Measurements from ENCODE around the gene NKX2-3. TPM values are rescaled to one million over a fixed set of nuclear protein-coding genes. Genes with fewer than 3 reads are reported as not detected.

Gene NKX2-3
- total RNA-seq, 2 experiments from 2014 or later = not detected

DNA sequence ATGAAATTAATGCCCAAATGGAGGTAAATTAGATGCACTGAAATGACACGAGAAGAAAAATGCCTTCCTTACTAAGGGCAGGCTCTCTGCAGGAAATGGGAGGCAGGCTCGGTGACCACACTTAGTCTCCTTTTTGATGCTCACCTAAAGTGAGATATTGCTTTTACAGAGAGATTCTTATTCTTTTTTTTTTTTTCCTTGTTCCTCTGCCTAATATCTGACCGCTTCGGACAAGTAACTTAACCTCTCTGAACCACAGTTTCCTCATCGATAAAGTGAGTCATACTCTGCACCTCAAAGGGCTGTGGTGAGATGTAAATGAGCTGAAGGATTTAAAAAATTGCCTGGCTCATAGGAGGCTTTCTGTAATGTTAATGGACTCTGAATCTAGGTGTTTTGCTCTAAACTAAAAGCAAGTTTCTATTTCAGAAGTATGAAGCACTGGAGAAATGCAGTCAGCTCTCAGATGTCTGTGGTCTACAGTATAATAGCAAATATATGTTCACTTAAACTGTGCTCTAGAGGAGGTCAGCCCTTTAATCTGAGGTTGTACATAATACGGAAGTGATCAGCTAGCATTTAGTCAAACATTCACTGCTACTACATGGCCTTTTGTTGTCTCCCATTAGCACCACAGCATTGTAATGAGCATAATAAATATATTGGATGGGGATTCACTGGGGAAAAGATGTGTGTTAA lies 23.2 kb downstream of the NKX2-3 start:
- CTCF ChIA-PET = interaction anchor here (0.8 to 1.3 kb wide), 2 partner anchors 22 to 147 kb away, joined by 3 read pairs; no protein-coding TSS in a partner anchor
- intact Hi-C loops (cut with micrococcal nuclease) = no loop called here
- H3K27ac Mint-ChIP-seq = no peak overlapping the region

DNA sequence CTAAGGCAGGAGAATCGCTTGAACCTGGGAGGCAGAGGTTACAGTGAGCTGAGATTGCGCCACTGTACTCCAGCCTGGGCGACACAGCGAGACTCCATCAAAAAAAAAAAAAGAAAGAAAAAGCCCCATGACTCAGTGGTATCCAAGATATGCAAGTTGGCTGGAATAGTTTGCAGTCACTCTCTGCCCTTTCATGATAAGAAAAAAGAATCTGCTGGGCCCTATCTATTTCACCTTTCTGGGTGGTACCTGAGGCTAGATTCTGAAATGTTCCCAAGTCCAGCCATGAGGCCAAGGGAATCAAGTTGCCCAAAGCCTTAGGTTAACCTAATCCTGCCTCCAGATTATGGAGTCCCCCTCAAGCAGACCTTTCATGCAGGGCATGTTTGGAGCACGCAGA lies 24.3 kb downstream of the NKX2-3 start:
- no peak for DNase-seq
- Mint-ChIP-seq H3K27me3 (ENCODE audit: low read depth) (peaks cover 29% of the 10 kb centered on the region), H3K36me3 (ENCODE audit: low read depth) (no peaks in the 10 kb centered on the region), H3K9me3 (no peaks in the 10 kb centered on the region), H3K4me1 (ENCODE audit: low read depth) (peaks cover 3% of the 10 kb centered on the region), H3K27ac (no peak overlapping the region), H3K4me3 (no peak overlapping the region)
- intact Hi-C loops (cut with micrococcal nuclease) = no loop called here
- CTCF ChIA-PET = interaction anchor here (0.7 to 4.4 kb wide), 4 partner anchors 54 to 126 kb away, joined by 3 to 53 read pairs (median 4); partner anchors contain the start of genes ENTPD7 and GOT1

More for the DNA sequence above, 23.2 kb downstream of the NKX2-3 start:
- H3K9me3 Mint-ChIP-seq = no peaks in the 10 kb centered on the region
- peaks cover 31% of the 10 kb centered on the region for H3K27me3 Mint-ChIP-seq (ENCODE audit: low read depth)
- no peak for DNase-seq
- no peak overlapping the region for H3K4me3 Mint-ChIP-seq
- peaks cover 3% of the 10 kb centered on the region for H3K4me1 Mint-ChIP-seq (ENCODE audit: low read depth)
- H3K36me3 Mint-ChIP-seq (ENCODE audit: low read depth) = no peaks in the 10 kb centered on the region

DNA sequence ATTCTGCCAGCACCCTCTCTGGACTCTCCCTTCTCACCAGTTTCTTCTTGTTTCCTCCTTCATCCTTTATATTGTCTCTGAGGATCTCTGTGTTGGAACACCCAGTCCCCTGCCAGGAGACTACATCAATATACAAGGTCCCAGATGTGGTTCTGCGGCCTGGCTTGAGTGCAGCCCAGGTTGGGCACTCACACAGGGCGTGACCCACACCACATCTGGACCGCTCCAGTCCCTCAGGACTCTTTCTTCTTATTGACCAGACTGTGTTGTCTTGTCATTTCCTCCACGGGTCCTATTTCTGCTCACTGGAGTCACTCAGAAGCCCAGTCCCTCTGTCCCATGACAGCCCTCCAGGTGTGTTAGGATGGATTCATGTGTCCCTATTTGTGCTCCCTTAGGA lies 26.0 kb downstream of the NKX2-3 start:
- CTCF ChIA-PET = interaction anchor here (0.7 to 4.4 kb wide), 8 partner anchors 10 to 167 kb away, joined by 3 to 53 read pairs (median 4); no protein-coding TSS in a partner anchor
- peaks cover 33% of the 10 kb centered on the region for H3K27me3 Mint-ChIP-seq (ENCODE audit: low read depth)
- intact Hi-C loops (cut with micrococcal nuclease) = loop anchor here (2.0 kb wide), 1 partner anchor 166 kb away; no protein-coding TSS in a partner anchor

DNA sequence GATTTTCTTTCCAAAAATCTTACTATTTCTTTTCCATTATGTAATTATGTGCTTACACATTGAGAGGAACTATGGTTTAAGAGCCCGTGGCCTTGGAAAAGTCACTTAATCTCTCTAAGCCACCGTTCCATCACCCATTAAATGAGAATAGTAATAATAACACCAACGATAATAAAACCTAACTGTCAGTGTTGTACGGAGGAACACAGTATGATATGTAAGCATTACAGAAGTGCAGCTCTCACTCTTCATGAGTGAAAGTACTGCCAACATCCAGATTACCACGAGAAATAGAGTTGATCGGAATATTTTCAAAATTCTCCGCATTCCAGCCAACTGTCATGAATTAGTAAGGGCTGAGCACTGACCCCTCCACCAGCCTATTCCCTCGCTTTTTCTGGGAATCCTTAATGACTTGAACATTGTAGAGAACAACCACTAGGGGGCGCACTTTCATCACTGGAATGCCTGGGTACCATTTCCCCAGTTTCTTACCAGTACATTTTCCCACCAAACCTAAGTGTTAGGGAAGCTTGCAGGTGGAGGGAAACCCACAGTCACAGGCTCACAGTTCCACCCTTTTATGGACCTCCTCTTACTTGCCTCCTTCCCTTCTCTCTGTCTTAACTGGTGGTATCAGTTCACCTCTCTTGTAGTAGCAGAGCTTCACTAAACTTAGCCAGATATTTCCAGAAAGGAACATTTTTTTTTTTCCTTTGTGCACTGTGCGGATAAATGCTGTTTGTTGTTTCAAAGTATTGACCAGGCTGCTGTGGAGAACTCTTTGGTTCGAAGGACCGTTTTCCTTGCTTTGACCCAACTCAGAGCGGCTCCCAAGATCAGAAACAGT lies 27.8 kb downstream of the NKX2-3 start:
- intact Hi-C loops (cut with micrococcal nuclease) = loop anchor here (1.0 kb wide), 2 partner anchors 52 to 151 kb away; no protein-coding TSS in a partner anchor
- CTCF ChIA-PET = interaction anchor here (0.6 to 4.4 kb wide), 27 partner anchors 8 to 1092 kb away, joined by 3 to 53 read pairs (median 4); no protein-coding TSS in a partner anchor
- Mint-ChIP-seq H3K36me3 (ENCODE audit: low read depth) (no peaks in the 10 kb centered on the region), H3K27me3 (ENCODE audit: low read depth) (peaks cover 19% of the 10 kb centered on the region), H3K27ac (no peak overlapping the region), H3K4me1 (ENCODE audit: low read depth) (peaks cover 3% of the 10 kb centered on the region), H3K9me3 (no peaks in the 10 kb centered on the region), H3K4me3 (no peak overlapping the region)
- peak; percentile 69 for DNase-seq

More for the DNA sequence above, 26.0 kb downstream of the NKX2-3 start:
- H3K4me1 Mint-ChIP-seq (ENCODE audit: low read depth) = peaks cover 3% of the 10 kb centered on the region
- no peak overlapping the region for H3K27ac Mint-ChIP-seq
- no peaks in the 10 kb centered on the region for H3K36me3 Mint-ChIP-seq (ENCODE audit: low read depth)
- DNase-seq = no peak
- H3K9me3 Mint-ChIP-seq = no peaks in the 10 kb centered on the region
- H3K4me3 Mint-ChIP-seq = no peak overlapping the region

DNA sequence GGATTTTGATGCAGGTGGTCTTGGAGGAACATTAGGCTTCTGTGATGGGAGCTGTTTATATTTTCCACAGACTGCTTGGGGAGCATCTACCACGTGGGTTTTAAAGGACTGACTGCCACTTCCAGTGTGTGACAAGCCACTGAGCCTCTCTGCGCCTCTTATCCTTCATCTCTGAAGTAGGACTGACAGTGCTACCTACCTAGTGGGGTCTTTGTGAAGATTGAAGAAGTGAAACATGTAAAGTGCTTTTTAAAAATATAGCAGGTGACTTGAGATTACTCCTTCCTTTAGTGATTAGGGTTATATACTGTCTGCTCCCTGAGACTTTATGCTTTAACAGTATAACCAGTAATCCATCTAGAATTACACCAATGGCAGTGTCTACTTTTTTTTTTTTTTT lies 29.9 kb downstream of the NKX2-3 start:
- no peak for DNase-seq
- intact Hi-C loops (cut with micrococcal nuclease) = no loop called here
- Mint-ChIP-seq H3K27me3 (ENCODE audit: low read depth) (peaks cover 17% of the 10 kb centered on the region), H3K9me3 (no peaks in the 10 kb centered on the region), H3K4me3 (no peak overlapping the region), H3K4me1 (ENCODE audit: low read depth) (no peaks in the 10 kb centered on the region), H3K36me3 (ENCODE audit: low read depth) (no peaks in the 10 kb centered on the region), H3K27ac (no peak overlapping the region)
- CTCF ChIA-PET = interaction anchor here (3.3 kb wide), 1 partner anchor 149 kb away, joined by 19 read pairs; no protein-coding TSS in a partner anchor

DNA sequence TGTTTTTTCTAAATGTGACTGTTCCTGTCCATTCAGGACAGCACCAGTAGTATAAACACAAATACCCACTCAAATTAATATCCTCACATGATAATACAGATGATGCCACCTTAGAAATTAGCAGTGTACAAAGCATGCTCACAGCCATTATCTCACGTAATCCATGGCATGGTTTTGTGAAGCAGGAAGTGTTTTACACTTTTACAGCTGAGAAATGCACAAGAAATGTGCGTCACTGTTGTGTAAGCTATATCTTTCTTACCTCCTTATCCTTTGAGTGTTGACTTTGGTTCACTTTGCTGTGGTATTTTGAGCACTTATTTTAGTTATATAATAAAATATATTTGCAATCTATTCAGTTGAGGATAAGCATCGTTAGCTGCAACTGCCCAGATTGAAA lies 31.6 kb downstream of the NKX2-3 start:
- H3K27me3 Mint-ChIP-seq (ENCODE audit: low read depth) = peaks cover 17% of the 10 kb centered on the region
- H3K9me3 Mint-ChIP-seq = no peaks in the 10 kb centered on the region
- H3K4me3 Mint-ChIP-seq = no peak overlapping the region
- intact Hi-C loops (cut with micrococcal nuclease) = no loop called here
- DNase-seq = no peak
- no peak overlapping the region for H3K27ac Mint-ChIP-seq
- no peaks in the 10 kb centered on the region for H3K4me1 Mint-ChIP-seq (ENCODE audit: low read depth)
- no peaks in the 10 kb centered on the region for H3K36me3 Mint-ChIP-seq (ENCODE audit: low read depth)
- CTCF ChIA-PET = interaction anchor here (0.9 kb wide), 1 partner anchor 52 kb away, joined by 3 read pairs; no protein-coding TSS in a partner anchor

DNA sequence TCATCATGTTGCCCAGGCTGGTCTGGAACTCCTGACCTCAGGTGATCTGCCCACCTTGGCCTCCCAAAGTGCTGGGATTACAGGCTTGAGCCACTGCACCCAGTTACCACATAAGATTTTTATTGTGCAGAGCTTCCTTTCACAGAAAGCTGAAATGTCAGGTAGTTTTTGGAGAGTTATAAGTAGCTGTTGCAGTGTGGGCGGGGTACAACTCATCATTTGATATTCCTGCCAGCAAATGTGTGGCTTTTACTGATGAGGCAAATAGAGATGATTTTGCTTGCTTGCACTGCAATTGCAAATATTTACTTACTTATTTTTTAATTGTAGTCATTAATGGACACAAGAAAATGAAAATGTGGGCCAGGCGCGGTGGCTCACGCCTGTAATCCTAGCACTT lies 32.4 kb downstream of the NKX2-3 start:
- H3K36me3 Mint-ChIP-seq (ENCODE audit: low read depth) = no peaks in the 10 kb centered on the region
- no peak overlapping the region for H3K27ac Mint-ChIP-seq
- H3K4me3 Mint-ChIP-seq = no peak overlapping the region
- DNase-seq = no peak
- H3K9me3 Mint-ChIP-seq = no peaks in the 10 kb centered on the region
- no peaks in the 10 kb centered on the region for H3K4me1 Mint-ChIP-seq (ENCODE audit: low read depth)
- intact Hi-C loops (cut with micrococcal nuclease) = no loop called here
- CTCF ChIA-PET = interaction anchor here (0.9 to 1.0 kb wide), 2 partner anchors 15 to 51 kb away, joined by 3 read pairs; no protein-coding TSS in a partner anchor
- peaks cover 15% of the 10 kb centered on the region for H3K27me3 Mint-ChIP-seq (ENCODE audit: low read depth)

DNA sequence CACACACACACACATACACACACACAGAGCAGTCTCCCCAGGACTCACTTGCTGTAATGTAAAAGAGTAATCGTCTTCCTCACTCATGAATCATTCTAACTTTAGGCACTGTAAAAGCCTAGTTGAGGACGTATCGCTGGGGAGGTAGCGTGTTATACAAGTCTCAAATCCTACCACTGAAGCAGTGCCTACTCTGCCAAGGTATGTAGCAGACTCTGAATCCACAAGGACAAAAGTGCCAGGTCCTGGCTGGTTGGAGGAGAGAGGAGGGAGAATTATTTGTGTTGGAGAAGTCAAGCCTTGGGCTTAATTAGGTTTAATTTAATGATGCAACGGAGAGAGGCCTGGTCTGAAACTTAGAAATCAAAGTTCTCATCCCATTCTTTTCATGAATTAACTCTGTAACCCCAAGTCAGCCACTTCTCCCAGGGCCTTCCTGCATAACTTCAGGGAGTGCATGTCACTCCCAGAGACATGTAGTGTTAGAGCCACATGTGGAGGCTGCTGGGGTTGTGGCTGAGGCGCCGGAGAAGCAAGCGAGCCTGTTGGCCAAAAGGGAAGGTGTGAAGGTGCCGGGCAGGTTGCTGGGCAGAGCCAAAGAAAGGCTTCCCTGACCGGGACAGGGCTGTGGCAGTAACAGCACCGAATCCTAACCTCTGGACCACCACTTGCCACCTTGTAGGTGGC lies 36.7 kb downstream of the NKX2-3 start:
- Mint-ChIP-seq H3K27me3 (ENCODE audit: low read depth) (peaks cover 9% of the 10 kb centered on the region), H3K27ac (no peak overlapping the region), H3K9me3 (no peaks in the 10 kb centered on the region), H3K36me3 (ENCODE audit: low read depth) (no peaks in the 10 kb centered on the region), H3K4me3 (no peak overlapping the region), H3K4me1 (ENCODE audit: low read depth) (no peaks in the 10 kb centered on the region)
- CTCF ChIA-PET = no interaction called here
- intact Hi-C loops (cut with micrococcal nuclease) = no loop called here
- DNase-seq = no peak

DNA sequence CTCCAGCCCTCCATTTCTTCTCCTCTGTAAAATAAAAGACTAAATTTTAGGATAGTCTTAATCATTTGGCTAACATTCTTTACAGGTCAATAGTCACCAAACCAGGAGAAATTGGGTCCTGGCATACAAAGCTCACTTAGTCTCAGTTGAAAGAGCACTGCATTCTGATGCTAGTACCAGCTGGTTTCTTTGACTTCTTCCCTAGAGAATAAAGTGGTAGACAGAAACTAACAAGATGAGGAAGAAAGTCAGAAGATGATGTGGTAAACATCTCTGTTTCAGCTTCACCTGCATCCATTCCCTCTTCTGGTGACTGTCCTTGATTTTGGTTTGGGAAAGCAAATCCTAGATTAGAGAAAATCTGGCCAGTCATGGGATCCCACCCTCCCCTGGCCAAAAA lies 37.2 kb downstream of the NKX2-3 start:
- Mint-ChIP-seq H3K9me3 (no peaks in the 10 kb centered on the region), H3K4me1 (ENCODE audit: low read depth) (no peaks in the 10 kb centered on the region), H3K27me3 (ENCODE audit: low read depth) (peaks cover 9% of the 10 kb centered on the region), H3K36me3 (ENCODE audit: low read depth) (no peaks in the 10 kb centered on the region), H3K4me3 (no peak overlapping the region), H3K27ac (no peak overlapping the region)
- no peak for DNase-seq
- intact Hi-C loops (cut with micrococcal nuclease) = no loop called here
- CTCF ChIA-PET = interaction anchor here (0.7 kb wide), 1 partner anchor 10 kb away, joined by 3 read pairs; no protein-coding TSS in a partner anchor

DNA sequence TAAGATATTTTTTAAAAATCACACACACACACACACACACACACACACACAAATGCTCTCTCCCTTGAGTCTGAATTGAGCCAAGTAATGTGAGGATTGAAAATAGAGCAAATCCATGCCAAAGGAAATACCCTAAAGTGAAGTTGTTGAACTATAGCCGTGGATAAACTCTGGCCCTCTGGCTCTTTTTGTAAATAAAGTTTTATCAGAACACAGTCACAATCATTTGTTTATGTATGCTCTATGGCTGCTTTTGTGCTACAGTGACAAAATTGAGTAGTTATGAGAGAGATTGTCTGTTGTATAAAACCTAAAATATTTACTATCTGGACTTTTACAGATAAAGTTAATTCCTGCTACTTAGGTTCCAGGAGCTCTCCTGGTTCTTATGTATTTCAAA lies 39.1 kb downstream of the NKX2-3 start:
- no peak for DNase-seq
- Mint-ChIP-seq H3K27me3 (ENCODE audit: low read depth) (peaks cover 9% of the 10 kb centered on the region), H3K4me3 (no peak overlapping the region), H3K4me1 (ENCODE audit: low read depth) (no peaks in the 10 kb centered on the region), H3K27ac (no peak overlapping the region), H3K36me3 (ENCODE audit: low read depth) (no peaks in the 10 kb centered on the region), H3K9me3 (no peaks in the 10 kb centered on the region)
- intact Hi-C loops (cut with micrococcal nuclease) = no loop called here
- CTCF ChIA-PET = interaction anchor here (1.0 kb wide), 1 partner anchor 11 kb away, joined by 4 read pairs; no protein-coding TSS in a partner anchor

DNA sequence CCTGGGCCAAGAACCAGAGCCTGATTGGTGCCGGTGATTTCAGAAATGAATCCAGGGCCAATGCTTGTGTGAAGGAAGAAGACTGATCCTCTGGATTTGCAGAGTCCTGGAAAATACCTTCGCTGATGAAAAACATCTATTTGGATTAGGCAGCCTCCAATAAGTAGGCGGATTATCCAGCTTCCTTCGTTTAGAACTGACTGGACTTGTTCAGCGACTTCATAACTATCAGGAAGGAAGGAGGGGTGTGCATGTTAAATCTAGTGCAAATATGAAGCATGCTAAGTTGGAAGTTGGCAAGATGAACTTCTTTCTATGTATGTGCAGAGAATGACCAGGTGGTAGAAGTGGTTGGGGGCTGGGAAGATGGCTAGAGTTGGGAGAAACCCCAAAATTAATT lies 41.0 kb downstream of the NKX2-3 start:
- H3K4me1 Mint-ChIP-seq (ENCODE audit: low read depth) = no peaks in the 10 kb centered on the region
- H3K36me3 Mint-ChIP-seq (ENCODE audit: low read depth) = no peaks in the 10 kb centered on the region
- H3K9me3 Mint-ChIP-seq = no peaks in the 10 kb centered on the region
- peaks cover 6% of the 10 kb centered on the region for H3K27me3 Mint-ChIP-seq (ENCODE audit: low read depth)
- intact Hi-C loops (cut with micrococcal nuclease) = no loop called here
- CTCF ChIA-PET = interaction anchor here (0.6 to 1.1 kb wide), 3 partner anchors 13 to 140 kb away, joined by 3 to 7 read pairs (median 6); no protein-coding TSS in a partner anchor
- no peak for DNase-seq
- H3K4me3 Mint-ChIP-seq = no peak overlapping the region
- H3K27ac Mint-ChIP-seq = no peak overlapping the region

DNA sequence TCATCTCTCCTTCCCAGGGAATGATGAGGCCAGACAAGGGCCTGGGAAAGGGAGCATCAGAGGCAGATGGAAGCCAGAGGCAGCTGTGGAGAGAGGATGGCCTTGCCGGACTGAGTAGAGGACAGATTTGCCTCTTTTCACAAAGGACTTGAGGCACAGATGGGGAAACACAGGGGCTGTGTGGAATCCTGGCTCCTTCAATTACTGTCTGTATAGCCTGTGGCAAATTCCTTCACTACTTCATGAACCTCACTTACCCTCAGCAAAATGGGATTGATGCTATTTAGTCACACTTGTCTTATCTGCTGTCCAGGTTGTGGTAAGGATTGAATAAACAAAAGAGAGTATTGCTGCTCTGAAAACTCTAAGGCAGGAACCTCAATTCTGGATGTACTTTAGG lies 47.2 kb downstream of the NKX2-3 start:
- no peak for DNase-seq
- Mint-ChIP-seq H3K9me3 (no peaks in the 10 kb centered on the region), H3K4me3 (no peak overlapping the region), H3K36me3 (ENCODE audit: low read depth) (no peaks in the 10 kb centered on the region), H3K27me3 (ENCODE audit: low read depth) (peaks cover 2% of the 10 kb centered on the region), H3K27ac (no peak overlapping the region), H3K4me1 (ENCODE audit: low read depth) (no peaks in the 10 kb centered on the region)
- intact Hi-C loops (cut with micrococcal nuclease) = no loop called here
- CTCF ChIA-PET = interaction anchor here (1.1 kb wide), 1 partner anchor 14 kb away, joined by 3 read pairs; no protein-coding TSS in a partner anchor
